ENCODE measurements around the gene PI4KA.
"Not testable (repeated sequence)": the region's sequence is repeated elsewhere in the genome, so short reads cannot be mapped to it uniquely, and the experiment has no call there.

The PI4KA gene

DNA sequence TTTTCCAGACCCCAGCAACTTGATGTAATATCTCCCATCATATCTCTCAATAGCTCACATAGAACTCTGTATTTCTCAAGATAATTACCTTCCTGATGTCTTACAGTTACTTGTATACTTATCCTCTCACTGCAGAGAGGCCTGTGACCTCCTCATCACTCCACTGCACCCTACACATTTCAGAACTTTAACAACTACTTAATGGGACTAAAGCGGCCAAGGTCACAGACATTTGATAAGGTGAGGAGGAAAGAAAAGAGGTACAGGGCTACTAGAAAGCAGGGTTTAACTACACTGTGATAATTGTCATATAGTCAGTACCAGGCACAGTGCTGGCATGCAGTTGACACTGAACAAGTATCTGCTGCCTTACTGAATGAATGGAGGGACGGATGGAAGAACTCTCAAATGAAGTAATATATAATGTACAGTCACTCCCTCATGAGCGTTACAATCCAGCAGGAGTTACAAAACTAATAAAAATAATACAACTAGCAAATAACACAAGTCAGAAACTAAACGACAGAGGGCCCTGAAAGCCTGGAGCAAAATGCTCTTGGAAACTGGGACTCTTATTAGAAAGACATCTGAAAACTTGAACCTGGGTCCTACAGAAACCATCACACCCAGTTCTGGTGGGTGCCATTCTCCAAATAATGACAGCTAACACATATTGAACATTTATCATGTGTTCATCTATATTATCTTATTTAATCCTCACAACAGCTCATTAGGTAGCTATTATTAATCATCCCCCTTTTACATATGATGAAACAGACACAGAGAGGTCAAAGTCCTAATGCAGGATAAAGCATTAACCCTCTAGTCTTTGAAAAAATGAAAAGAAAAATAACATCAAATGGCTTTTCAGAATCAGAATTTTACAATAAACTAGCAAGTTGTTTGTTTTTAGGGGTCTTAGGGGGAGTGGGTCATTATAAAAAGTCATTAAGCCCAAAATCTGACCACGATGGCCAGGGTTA lies 14.3 kb downstream of the PI4KA start:
- DNase-seq: no peak

- DNase-seq: no peak
Measured at GRCh38 chr22:20843501-20843900, 15.1 kb downstream of the PI4KA start.

DNA sequence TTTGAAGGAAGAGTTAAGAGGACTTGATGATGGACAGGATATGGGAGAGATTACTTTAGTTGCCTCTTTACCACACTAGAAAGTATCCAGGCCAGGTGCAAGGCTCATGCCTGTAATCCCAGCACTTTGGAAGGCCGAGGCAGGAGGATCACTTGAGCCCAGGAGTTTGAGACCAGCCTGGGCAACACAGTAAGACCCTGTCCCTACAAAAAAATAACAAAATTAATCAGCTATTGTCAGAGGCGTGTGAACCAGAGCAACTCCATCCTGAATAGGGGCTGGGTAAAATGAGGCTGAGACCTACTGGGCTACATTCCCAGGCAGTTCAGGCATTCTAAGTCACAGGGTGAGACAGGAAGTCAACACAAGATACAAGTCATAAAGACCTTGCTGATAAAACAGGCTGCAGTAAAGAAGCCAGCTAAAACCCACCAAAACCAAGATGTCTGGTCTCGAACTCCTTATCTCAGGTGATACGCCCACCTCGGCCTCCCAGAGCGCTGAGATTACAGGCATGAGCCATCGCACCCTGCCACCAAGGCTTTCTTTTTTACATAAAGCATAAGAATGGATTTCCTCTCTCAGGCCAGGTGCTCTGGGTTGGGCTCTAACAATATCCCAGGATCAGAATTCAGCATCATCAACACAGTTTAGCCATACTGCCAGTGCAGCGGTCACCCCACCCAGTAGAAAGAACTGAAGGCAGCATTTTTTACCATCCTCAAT lies 17.8 kb downstream of the PI4KA start:
- no peak for DNase-seq

DNA sequence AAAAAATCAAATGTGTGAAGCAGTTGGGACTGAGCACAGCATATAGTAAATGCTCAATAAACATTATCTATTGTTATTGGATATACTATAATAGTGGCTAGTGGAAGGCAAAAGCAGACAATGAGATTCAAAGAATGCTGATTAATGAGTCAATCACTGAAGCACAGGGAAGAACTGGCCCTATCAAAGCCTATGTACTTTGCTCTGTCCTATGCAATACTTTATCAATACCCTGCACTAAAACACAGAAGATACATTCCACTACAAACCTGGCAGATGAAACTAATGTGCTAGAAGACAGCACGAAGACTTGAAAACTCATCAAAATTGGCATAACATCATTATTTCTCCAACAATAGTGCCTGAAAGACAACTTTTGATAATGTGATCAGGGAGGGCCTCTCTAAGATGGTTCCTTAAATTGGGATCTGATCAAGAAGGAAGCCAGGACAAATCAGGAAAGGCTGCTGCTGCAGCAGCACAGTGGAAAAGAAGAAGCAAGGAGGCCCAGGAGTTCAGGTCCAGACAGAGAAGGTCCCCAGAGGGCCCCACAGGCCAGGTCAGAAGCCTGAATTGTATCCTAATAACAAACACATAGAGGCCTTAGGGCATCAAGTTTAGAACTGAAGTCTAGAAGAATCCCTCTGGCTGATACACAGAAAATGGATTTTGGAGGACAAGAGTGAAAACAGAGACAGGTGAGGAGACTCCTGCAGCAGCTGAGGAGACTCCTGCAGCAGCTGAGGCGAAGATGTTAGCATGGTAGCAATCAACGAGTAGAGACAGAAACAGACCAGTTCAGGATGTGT lies 18.6 kb downstream of the PI4KA start:
- no peak for DNase-seq

DNA sequence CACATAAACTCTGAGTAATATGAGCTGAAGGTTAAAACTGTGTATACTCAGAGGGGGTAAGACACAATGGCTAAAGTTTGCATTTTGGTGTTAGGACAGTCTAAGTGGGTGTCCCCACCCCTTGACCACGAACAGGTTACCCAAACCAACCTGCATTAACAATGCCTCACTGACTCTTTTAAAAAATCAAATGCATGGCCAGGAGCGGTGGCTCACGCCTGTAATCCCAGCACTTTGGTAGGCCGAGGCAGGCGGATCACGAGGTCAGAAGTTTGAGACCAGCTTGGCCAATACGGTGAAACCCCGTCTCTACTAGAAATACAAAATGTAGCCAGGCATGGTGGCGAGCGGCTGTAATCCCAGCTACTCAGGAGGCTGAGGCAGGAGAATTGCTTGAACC lies 19.3 kb downstream of the PI4KA start:
- not testable (repeated sequence) for DNase-seq

GRCh38 chr22:20836987-20837823 lies 21.4 kb downstream of the PI4KA start:
- no peak for DNase-seq

- DNase-seq: no peak
Measured at GRCh38 chr22:20834725-20835124, 23.9 kb downstream of the PI4KA start.

DNA sequence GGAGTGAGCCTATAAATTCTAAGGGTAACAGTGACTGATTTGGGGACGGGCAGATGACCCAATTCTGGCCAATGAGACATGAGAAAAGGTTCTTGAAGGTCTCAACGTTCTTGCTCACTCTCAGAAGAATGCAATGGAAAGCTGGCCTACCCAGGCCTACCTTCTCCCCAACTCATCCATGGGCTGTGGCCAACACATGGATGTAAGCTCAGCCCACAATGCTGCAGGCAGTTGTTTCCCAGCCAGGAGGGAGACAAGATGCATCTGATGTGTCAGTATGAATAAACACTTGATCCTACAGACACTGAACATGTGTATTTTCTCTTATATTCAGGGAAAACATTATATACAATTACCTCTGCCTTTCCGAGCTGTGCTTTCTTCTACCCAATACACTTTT lies 24.4 kb downstream of the PI4KA start:
- DNase-seq: no peak

DNA sequence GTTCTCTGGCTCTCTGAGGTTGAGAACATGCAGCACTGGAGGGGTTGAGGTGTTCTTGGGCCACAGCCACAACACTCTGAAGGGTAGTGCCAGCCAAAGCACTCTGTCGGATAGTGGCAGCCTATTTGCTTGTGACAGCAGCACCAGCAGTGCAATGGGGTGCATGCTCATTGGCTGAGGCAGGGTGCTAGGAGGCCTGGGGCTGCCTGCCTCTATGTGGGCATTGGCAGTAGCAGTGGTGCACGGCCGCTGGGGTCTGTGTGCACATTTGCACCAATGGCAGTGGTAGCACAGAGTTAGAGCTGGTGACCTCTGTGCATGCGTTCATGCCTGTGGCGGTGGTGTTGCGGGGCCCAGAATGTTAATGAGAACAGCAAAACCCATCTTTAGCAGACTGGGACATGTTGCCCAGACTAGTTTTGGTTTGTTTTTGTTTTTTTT lies 25.4 kb downstream of the PI4KA start:
- DNase-seq: no peak

DNA sequence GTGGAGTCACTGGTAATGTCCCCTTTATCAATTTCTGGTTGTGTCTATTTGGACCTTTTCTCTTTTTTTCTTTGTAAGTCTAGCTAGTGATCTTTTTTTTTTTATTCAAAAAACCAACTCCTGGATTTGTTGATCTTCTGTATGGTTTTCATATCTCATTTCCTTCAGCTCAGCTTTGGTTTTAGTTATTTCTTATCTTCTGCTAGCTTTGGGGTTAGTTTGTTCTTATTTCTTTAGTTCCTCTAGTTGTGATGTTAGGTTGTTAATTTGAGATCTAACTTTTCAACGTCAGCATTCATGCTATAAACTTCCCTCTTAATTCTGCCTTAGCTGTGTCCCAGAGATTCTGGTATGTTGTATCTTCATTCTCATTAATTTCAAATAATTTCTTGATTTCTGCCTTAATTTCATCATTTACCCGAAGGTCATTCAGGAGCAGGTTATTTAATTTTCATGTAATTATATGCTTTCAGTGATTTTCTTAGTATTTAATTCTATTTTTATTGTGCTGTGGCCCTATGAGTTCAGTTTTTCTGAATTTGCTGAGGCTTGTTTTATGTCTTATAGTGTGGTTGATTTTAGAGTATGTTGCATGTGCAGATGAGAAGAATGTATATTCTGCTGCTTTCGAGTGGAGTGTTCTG lies 29.0 kb downstream of the PI4KA start:
- DNase-seq: no peak

GRCh38 chr22:20826373-20827152 lies 32.0 kb downstream of the PI4KA start:
- not testable (repeated sequence) for DNase-seq

DNA sequence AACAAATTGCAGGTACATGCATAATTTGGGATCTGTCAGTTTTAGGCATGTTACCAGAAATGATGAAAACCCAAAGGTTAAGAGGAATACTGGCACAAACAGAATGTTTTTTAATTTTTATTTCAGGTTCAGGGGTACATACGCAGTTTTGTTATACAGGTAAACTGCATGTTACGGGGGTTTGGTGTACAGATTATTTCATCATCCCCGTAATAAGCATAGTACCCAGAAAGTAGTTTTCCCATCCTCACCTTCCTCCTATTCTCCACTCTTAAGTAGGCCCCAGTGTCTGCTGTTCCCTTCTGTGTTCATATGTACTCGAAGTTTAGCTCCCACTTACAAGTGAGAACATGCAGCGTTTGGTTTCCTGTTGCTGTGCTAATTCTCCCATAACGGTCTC lies 33.0 kb downstream of the PI4KA start:
- no peak for DNase-seq

GRCh38 chr22:20825216-20825615 lies 33.4 kb downstream of the PI4KA start:
- DNase-seq: not testable (repeated sequence)

GRCh38 chr22:20823264-20823663 lies 35.3 kb downstream of the PI4KA start:
- no peak for DNase-seq

DNA sequence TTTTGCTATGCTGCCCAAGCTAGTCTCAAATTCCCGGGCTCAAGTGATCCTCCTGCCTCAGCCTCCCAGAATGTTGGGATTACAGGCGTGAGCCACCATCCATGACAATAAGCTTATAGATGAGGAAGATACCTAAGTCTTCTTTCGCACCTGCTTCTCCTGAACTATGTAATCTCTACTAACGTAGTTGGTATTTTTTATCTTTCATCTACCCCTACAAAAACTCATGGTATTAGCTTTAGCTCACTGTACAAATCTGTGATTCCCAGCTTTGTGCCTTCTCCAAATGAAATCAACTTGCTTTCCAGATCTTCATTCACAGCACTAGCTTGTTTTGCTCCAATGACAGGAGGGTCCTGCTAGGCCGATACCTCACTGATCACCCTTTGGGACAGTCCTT lies 36.4 kb downstream of the PI4KA start:
- no peak for DNase-seq

DNA sequence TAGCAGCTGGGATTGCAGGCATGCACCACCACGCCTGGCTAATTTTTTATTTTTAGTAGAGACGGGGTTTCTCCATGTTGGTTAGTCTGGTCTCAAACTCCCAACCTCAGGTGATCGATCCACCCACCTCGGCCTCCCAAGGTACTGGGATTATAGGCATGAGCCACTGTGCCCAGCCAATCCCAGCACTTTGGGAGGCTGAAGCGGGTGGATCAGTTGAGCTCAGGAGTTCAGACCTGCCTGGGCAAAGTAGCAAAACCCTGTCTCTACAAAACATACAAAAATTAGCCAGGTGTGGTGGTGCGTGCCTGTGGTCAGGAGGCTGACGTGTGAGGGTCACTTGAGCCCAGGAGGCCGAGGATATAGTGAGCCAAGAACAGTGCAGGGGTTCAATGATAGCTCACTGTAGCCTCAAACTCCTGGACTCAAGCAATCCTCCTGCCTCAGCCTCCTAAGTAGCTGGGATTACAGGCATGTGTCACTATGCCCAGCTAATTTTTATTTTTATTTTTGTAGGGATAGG lies 36.8 kb downstream of the PI4KA start:
- not testable (repeated sequence) for DNase-seq

DNA sequence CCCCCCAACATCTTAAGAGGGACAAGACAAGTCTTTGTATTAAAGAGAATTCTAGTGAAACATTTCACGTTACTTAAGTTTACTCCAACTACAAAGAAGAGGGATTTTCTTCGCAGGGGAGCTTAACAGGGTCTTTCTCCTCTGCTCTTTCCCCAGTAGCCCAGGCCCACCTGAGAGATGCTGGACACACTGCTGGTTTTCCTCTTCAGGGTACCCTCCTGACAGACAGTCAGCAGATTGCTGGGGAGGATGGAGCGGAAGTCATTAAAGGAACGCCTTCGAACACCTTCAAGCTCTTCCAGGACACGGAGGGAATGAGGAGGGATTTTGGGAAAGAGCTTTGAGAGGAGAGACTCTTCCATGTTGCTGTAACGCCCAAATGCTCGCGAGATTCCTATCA lies 39.1 kb downstream of the PI4KA start:
- no peak for DNase-seq

DNA sequence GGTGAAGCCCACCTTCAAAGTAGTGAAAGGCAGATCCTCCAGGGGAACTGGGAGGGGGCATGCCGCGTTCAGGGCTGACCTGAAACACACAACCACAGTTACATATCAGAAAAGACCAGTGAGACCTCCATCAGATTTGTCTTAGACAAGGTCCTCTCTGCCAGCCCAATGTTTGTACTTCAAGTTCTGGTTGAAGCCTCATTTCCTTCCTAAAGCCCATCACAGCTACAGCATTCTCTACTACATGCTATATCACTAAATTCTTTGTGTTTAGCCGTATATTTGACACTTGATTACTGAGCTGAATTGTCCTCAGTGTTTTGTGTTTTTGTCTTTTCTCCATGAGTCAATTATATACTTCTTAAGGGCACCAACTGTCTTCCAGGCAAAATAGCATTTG lies 40.1 kb downstream of the PI4KA start:
- no peak for DNase-seq

GRCh38 chr22:20816559-20816958 lies 42.1 kb downstream of the PI4KA start:
- no peak for DNase-seq

GRCh38 chr22:20815477-20816050 lies 43.0 kb downstream of the PI4KA start:
- DNase-seq: no peak

All from stimulated activated naive CD4-positive, alpha-beta T cell treated with Interleukin-2 at 50 U/mL for 16 hours (primary cell).